H1 (cell line): ENCODE measurements around the gene IRAK3. TPM values are rescaled to one million over a fixed set of nuclear protein-coding genes. Genes with fewer than 3 reads are reported as not detected.

Experiments
- CTCF ChIA-PET: fragments of 300-600 bp; sonication (Branson Sonifier 250); formaldehyde crosslinking; loops from one replicate; lab custom pipeline; 2021; ENCODE audit not compliant: partially characterized antibody; lab: Charles Lee
- POLR2A ChIA-PET: fragments of 300-600 bp; sonication (Branson Sonifier 250); formaldehyde crosslinking; loops from one replicate; lab custom pipeline; 2021; ENCODE audit warnings: inconsistent platforms; ENCODE audit not compliant: partially characterized antibody; lab: Charles Lee
- DNase-seq, 2 experiments: peaks; one replicate each; pipeline versions ENCODE4 v3.0.0 to v3.0.0-alpha.2; 2010 to 2022; ENCODE audit warnings: low spot score in 2 of 2, low read depth in 1 of 2, mixed read lengths in 1 of 2
- FAIRE-seq: peaks from 2 replicates; lab custom pipeline; 2011; peaks lifted over from hg19 to GRCh38; lab: Jason Lieb, UNC
- H2AFZ ChIP-seq: 2 replicates; pipeline ENCODE4 v1.8.1; 2012; ENCODE audit warnings: low read length, inconsistent platforms
- H2AK5ac ChIP-seq: 2 replicates; pipeline ENCODE4 v1.6.1; 2013; ENCODE audit warnings: low read depth, low read length
- H2BK120ac ChIP-seq: replicated peaks from 2 replicates; pipeline ENCODE3; 2013; ENCODE audit warnings: low read depth, low read length, inconsistent platforms
- H2BK12ac ChIP-seq: 2 replicates; pipeline ENCODE4 v1.6.1; 2013; ENCODE audit warnings: low read depth, low read length
- H2BK15ac ChIP-seq: 2 replicates; pipeline ENCODE4 v1.6.1; 2013; ENCODE audit warnings: low read length
- H2BK20ac ChIP-seq: 2 replicates; pipeline ENCODE4 v1.6.1; 2013; ENCODE audit warnings: low read length
- H2BK5ac ChIP-seq: 2 replicates; pipeline ENCODE4 v1.6.1; 2013; ENCODE audit warnings: low read depth, low read length
- H3K14ac ChIP-seq: 2 replicates; pipeline ENCODE4 v1.6.1; 2013; ENCODE audit warnings: inconsistent platforms; ENCODE audit not compliant: insufficient read length
- H3K18ac ChIP-seq: 2 replicates; pipeline ENCODE4 v1.6.1; 2013; ENCODE audit warnings: low read length; ENCODE audit errors: extremely low read depth
- H3K23ac ChIP-seq: 2 replicates; pipeline ENCODE4 v1.6.1; 2013; ENCODE audit warnings: inconsistent platforms; ENCODE audit not compliant: insufficient read length
- H3K23me2 ChIP-seq: 2 replicates; pipeline ENCODE4 v1.6.1; 2013; ENCODE audit warnings: low read depth, low read length
- H3K27ac ChIP-seq: 2 replicates; pipeline ENCODE4 v1.6.1; 2011; ENCODE audit warnings: low read depth, low read length, inconsistent platforms
- H3K27me3 ChIP-seq, 4 experiments: replicated peaks in 1 of 4; 1 replicate in 1 of 4; 2 replicates in 3 of 4; pipeline versions ENCODE4 v1.6.1 to v1.8.1; 2011 to 2013; ENCODE audit warnings: low read length in 3 of 4, mild to moderate bottlenecking in 3 of 4, inconsistent platforms in 2 of 4, mixed read lengths in 2 of 4, moderate library complexity in 1 of 4; ENCODE audit not compliant: control insufficient read depth in 3 of 4, insufficient read depth in 3 of 4; ENCODE audit errors: extremely low read depth in 1 of 4
- H3K36me3 ChIP-seq, 4 experiments: 2 replicates each; pipeline versions ENCODE4 v1.6.1 to v1.8.1; 2011 to 2013; ENCODE audit warnings: mild to moderate bottlenecking in 4 of 4, low read length in 3 of 4, moderate library complexity in 2 of 4, control low read depth in 1 of 4, inconsistent platforms in 1 of 4; ENCODE audit not compliant: insufficient read depth in 4 of 4, control insufficient read depth in 2 of 4
- H3K4ac ChIP-seq: replicated peaks from 2 replicates; pipeline ENCODE3; 2013; ENCODE audit warnings: low read length, low read depth, mixed read lengths, inconsistent platforms; ENCODE audit not compliant: insufficient read length
- H3K4me1 ChIP-seq, 4 experiments: replicated peaks in 1 of 4; 1 replicate in 1 of 4; 2 replicates in 3 of 4; pipeline versions ENCODE4 v1.6.1 to v1.8.1; 2011 to 2013; ENCODE audit warnings: low read length in 3 of 4, inconsistent platforms in 2 of 4, mixed read lengths in 1 of 4; ENCODE audit not compliant: insufficient read depth in 4 of 4, control insufficient read depth in 3 of 4
- H3K4me2 ChIP-seq, 2 experiments: 2 replicates each; pipeline versions ENCODE4 v1.6.1 to v1.8.1; 2011 to 2013; ENCODE audit warnings: low read depth in 2 of 2, low read length in 2 of 2, control low read depth in 1 of 2, inconsistent platforms in 1 of 2, mild to moderate bottlenecking in 1 of 2; ENCODE audit not compliant: insufficient read depth in 1 of 2
- H3K4me3 ChIP-seq, 4 experiments: fragments of 200-600, 300-600 bp in 1 of 4; sonication (generic), shearing (Covaris generic), sonication (Bioruptor Twin) in 1 of 4; 2 replicates each; pipeline versions ENCODE4 v1.5.1 to v1.8.1; 2011 to 2016; ENCODE audit warnings: low read length in 4 of 4, low read depth in 3 of 4, control low read depth in 2 of 4, inconsistent platforms in 2 of 4, mild to moderate bottlenecking in 2 of 4, mixed read lengths in 1 of 4, moderate library complexity in 1 of 4; ENCODE audit not compliant: insufficient read depth in 2 of 4; ENCODE audit errors: extremely low read depth in 1 of 4
- H3K56ac ChIP-seq: replicated peaks from 2 replicates; pipeline ENCODE3; 2013; ENCODE audit warnings: low read depth, mild to moderate bottlenecking, mixed read lengths, low read length, inconsistent platforms; ENCODE audit not compliant: insufficient read length
- H3K79me1 ChIP-seq: 2 replicates; pipeline ENCODE4 v1.6.1; 2013; ENCODE audit warnings: low read depth, low read length, control low read depth
- H3K79me2 ChIP-seq, 2 experiments: 2 replicates each; pipeline versions ENCODE4 v1.6.1 to v1.8.1; 2012 to 2013; ENCODE audit warnings: low read length in 2 of 2, mild to moderate bottlenecking in 2 of 2, inconsistent platforms in 1 of 2; ENCODE audit not compliant: insufficient read depth in 2 of 2, control insufficient read depth in 1 of 2
- H3K9ac ChIP-seq, 4 experiments: replicated peaks in 1 of 4; 1 replicate in 1 of 4; 2 replicates in 3 of 4; pipeline versions ENCODE4 v1.6.1 to v1.8.1; 2011 to 2013; ENCODE audit warnings: low read depth in 3 of 4, low read length in 3 of 4, control low read depth in 2 of 4, mild to moderate bottlenecking in 2 of 4, moderate library complexity in 2 of 4, inconsistent platforms in 1 of 4; ENCODE audit errors: extremely low read depth in 1 of 4
- H3K9me3 ChIP-seq, 2 experiments: 2 replicates each; pipeline versions ENCODE4 v1.6.1 to v1.8.1; 2012 to 2013; ENCODE audit warnings: mild to moderate bottlenecking in 2 of 2, moderate library complexity in 2 of 2, control low read depth in 1 of 2, inconsistent platforms in 1 of 2, low read depth in 1 of 2, low read length in 1 of 2, mixed read lengths in 1 of 2; ENCODE audit not compliant: insufficient read depth in 2 of 2
- H4K20me1 ChIP-seq, 2 experiments: replicated peaks in 1 of 2; 2 replicates each; pipeline versions ENCODE3 to v1.8.1; 2011 to 2013; ENCODE audit warnings: inconsistent platforms in 2 of 2, low read length in 2 of 2, mild to moderate bottlenecking in 1 of 2; ENCODE audit not compliant: insufficient read depth in 2 of 2, control insufficient read depth in 1 of 2
- H4K5ac ChIP-seq: 2 replicates; pipeline ENCODE4 v1.6.1; 2013; ENCODE audit warnings: low read length, low read depth, mixed read lengths, inconsistent platforms; ENCODE audit not compliant: insufficient read length
- H4K8ac ChIP-seq: 2 replicates; pipeline ENCODE4 v1.8.0; 2013; ENCODE audit warnings: mild to moderate bottlenecking, moderate library complexity, low read length, inconsistent platforms; ENCODE audit not compliant: insufficient read depth; ENCODE audit errors: extremely low read depth
- H4K91ac ChIP-seq: replicated peaks from 2 replicates; pipeline ENCODE3; 2013; ENCODE audit warnings: low read length, mixed read lengths, inconsistent platforms; ENCODE audit not compliant: insufficient read length
- KDM5A ChIP-seq: fragments of 200-600 bp; IDR thresholded peaks from 2 replicates; pipeline ENCODE4 v1.7.1; 2012; ENCODE audit warnings: mild to moderate bottlenecking, low read length, inconsistent platforms, mixed read lengths
- POLR2A ChIP-seq, 2 experiments: IDR thresholded peaks; 1 replicate in 1 of 2; 2 replicates in 1 of 2; pipeline ENCODE4 v1.6.1; 2011; ENCODE audit warnings: low read depth in 2 of 2, low read length in 2 of 2, mild to moderate bottlenecking in 2 of 2; ENCODE audit errors: control extremely low read depth in 1 of 2
- SIX5 ChIP-seq: IDR thresholded peaks from 2 replicates; pipeline ENCODE4 v1.6.1; 2011; ENCODE audit warnings: mild to moderate bottlenecking, low read depth, low read length
- TEAD4 ChIP-seq: IDR thresholded peaks from 2 replicates; pipeline ENCODE4 v1.6.1; 2012; ENCODE audit warnings: low read depth, low read length, inconsistent platforms, mixed read lengths
- polyA plus RNA-seq, 7 experiments: library from polyadenylated mRNA; depleted of rRNA in 3 of 7; stranded (reverse) in 5 of 7; unstranded in 2 of 7; fragments of >200 nt in 5 of 7; fragments of 200-250 nt in 2 of 7; gene quantifications; 1 replicate in 5 of 7; 2 replicates in 1 of 7; 4 replicates in 1 of 7; pipeline versions ENCODE4 v1.2.1 to v1.2.3, GENCODE V29; 2011 to 2013; ENCODE audit warnings: missing spikeins in 2 of 7, mixed read lengths in 2 of 7
- total RNA-seq: library from RNA; stranded (reverse); fragmentation: NEBNext Ultra II Directional; extraction: Animal tissue kit (Norgen Biotek cat#: 25700); gene quantifications from 2 replicates; pipeline ENCODE4 v1.2.1, GENCODE V29; 2021
- TF ChIP-seq, protein P1 (sequence below): IDR thresholded peaks from 2 replicates; pipeline ENCODE4 v1.6.1; 2011; ENCODE audit warnings: low read depth, mild to moderate bottlenecking, low read length; ENCODE audit not compliant: insufficient read depth
- TF ChIP-seq, protein P2 (sequence below): IDR thresholded peaks from 2 replicates; pipeline ENCODE4 v1.6.1; 2012; ENCODE audit warnings: inconsistent platforms

The IRAK3 gene
- total and polyA plus RNA-seq, 2 of the 8 experiments (the other 6 are each of a cell fraction or from before 2014, with no cell fraction given), result 0.51 to 2.2 TPM

DNA sequence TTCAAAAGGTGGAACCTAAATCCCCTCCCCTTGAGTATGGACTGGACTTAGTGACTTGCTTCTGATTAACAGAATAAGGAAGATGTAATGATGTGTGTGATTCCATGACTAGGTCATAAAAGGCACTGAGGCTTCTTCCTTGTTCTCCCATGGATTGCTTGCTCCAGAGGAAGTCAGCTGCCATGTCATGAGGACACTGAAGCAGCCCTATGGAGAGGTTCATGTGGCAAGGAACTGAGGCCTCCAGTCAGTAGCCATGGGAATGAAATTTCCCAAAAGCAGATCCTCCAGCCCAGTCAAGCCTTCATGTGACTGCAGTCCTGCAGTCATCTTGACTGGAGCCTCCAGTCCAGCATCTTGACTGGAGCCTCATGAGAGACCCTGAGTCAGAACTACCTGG, 29.9 kb upstream of the IRAK3 start:
- no peak overlapping the region for H2BK12ac ChIP-seq
- peaks cover 0 to 5% of the 10 kb centered on the region in 2 experiments; a peak in 1 of 4 replicates for H3K9me3 ChIP-seq
- no peak overlapping the region for H3K4me3 ChIP-seq
- no peaks in the 10 kb centered on the region for H3K27me3 ChIP-seq
- H3K23me2 ChIP-seq, result no peaks in the 10 kb centered on the region
- DNase-seq (no peak), FAIRE-seq (no peak)
- ChIA-PET CTCF (interaction anchor here (1.0 to 1.9 kb wide), 6 partner anchors 9 to 396 kb away, joined by 3 to 9 read pairs (median 4); partner anchors contain the start of gene TMBIM4), POLR2A (interaction anchor here (0.8 to 4.3 kb wide), 3 partner anchors 10 to 29 kb away, joined by 3 to 18 read pairs (median 4); partner anchors contain the start of genes LLPH and TMBIM4)
- no peak overlapping the region for H3K14ac ChIP-seq
- no peak overlapping the region for H3K18ac ChIP-seq
- no peak overlapping the region for H4K5ac ChIP-seq
- H2AFZ ChIP-seq, result no peak overlapping the region
- no peak overlapping the region for H3K4me2 ChIP-seq
- no peak overlapping the region for H3K56ac ChIP-seq
- no peaks in the 10 kb centered on the region; a peak in 2 of 8 replicates for H3K36me3 ChIP-seq
- H4K20me1 ChIP-seq, result no peaks in the 10 kb centered on the region
- no peak overlapping the region for H2AK5ac ChIP-seq
- H3K27ac ChIP-seq, result no peak overlapping the region
- H3K4me1 ChIP-seq, result no peaks in the 10 kb centered on the region
- no peak overlapping the region for H2BK15ac ChIP-seq
- no peak overlapping the region for H4K8ac ChIP-seq
- no peak overlapping the region for H3K9ac ChIP-seq
- H3K79me2 ChIP-seq, result peaks cover 0 to under 1% of the 10 kb centered on the region in 2 experiments; a peak in 1 of 4 replicates
- no peaks in the 10 kb centered on the region for H3K79me1 ChIP-seq
- H3K4ac ChIP-seq, result no peak overlapping the region
- H3K23ac ChIP-seq, result no peak overlapping the region
- H2BK20ac ChIP-seq, result no peak overlapping the region
- H2BK5ac ChIP-seq, result no peak overlapping the region
- H2BK120ac ChIP-seq, result no peak overlapping the region
- no peak overlapping the region for H4K91ac ChIP-seq
- TF ChIP-seq TEAD4, result no peak
- TF ChIP-seq POLR2A (IDR thresholded peaks at IDR 0.05; ENCODE audit: control extremely low read depth in 1 of 2, low read depth in 2 of 2, low read length in 2 of 2), result no peak
- TF ChIP-seq KDM5A, result no peak
- no peak for TF ChIP-seq SIX5
- TF ChIP-seq, protein P1, sequence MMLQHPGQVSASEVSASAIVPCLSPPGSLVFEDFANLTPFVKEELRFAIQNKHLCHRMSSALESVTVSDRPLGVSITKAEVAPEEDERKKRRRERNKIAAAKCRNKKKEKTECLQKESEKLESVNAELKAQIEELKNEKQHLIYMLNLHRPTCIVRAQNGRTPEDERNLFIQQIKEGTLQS, result no peak
- TF ChIP-seq, protein P2, sequence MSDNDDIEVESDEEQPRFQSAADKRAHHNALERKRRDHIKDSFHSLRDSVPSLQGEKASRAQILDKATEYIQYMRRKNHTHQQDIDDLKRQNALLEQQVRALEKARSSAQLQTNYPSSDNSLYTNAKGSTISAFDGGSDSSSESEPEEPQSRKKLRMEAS, result no peak
